Smooth muscle cell (in vitro differentiated cells): Measurements from ENCODE around the gene CPEB2. TPM values are rescaled to one million over a fixed set of nuclear protein-coding genes. Genes with fewer than 3 reads are reported as not detected.
A peak's percentile ranks its signal among the peaks of the same experiment; 100 is the strongest.

Source experiments
- DNase-seq: peaks from one replicate; lab custom pipeline; 2025; ENCODE audit not compliant: unreplicated experiment; lab: John Stamatoyannopoulos, UW
- H2AFZ ChIP-seq: fragments of 200-600 bp; sonication (generic); 2 replicates; pipeline ENCODE4 v1.6.0; 2016; ENCODE audit warnings: antibody characterized with exemption, low read depth, mild to moderate bottlenecking
- H3F3A ChIP-seq: fragments of 200-600 bp; sonication (generic); 2 replicates; pipeline ENCODE4 v1.6.0; 2017; ENCODE audit warnings: antibody characterized with exemption, low read depth
- H3K27ac ChIP-seq: fragments of 200-600 bp; sonication (generic); 2 replicates; pipeline ENCODE4 v1.5.1; 2016; ENCODE audit warnings: low read depth, mild to moderate bottlenecking
- H3K27me3 ChIP-seq: fragments of 200-600 bp; sonication (generic); 2 replicates; pipeline ENCODE4 v1.6.1; 2016; ENCODE audit warnings: low read depth, mild to moderate bottlenecking
- H3K36me3 ChIP-seq: fragments of 200-600 bp; sonication (generic); 2 replicates; pipeline ENCODE4 v1.5.1; 2016; ENCODE audit warnings: low read depth
- H3K4me1 ChIP-seq: fragments of 200-600 bp; sonication (generic); 2 replicates; pipeline ENCODE4 v1.5.1; 2016; ENCODE audit warnings: low read depth
- H3K4me2 ChIP-seq: fragments of 200-600 bp; sonication (generic); 2 replicates; pipeline ENCODE4 v1.6.0; 2016; ENCODE audit warnings: mild to moderate bottlenecking
- H3K4me3 ChIP-seq: fragments of 200-600 bp; sonication (generic); 2 replicates; pipeline ENCODE4 v1.5.1; 2016; ENCODE audit warnings: mild to moderate bottlenecking
- H3K79me2 ChIP-seq: fragments of 200-600 bp; sonication (generic); 2 replicates; pipeline ENCODE4 v1.6.0; 2016; ENCODE audit warnings: low read depth, mild to moderate bottlenecking
- H3K9ac ChIP-seq: fragments of 200-600 bp; sonication (generic); 2 replicates; pipeline ENCODE4 v1.6.0; 2016; ENCODE audit warnings: low read depth
- H3K9me3 ChIP-seq: fragments of 200-600 bp; sonication (generic); replicated peaks from 2 replicates; pipeline ENCODE4 v1.5.1; 2016; ENCODE audit warnings: low read depth
- H4K20me1 ChIP-seq: fragments of 200-600 bp; sonication (generic); 2 replicates; pipeline ENCODE4 v1.6.0; 2016; ENCODE audit warnings: low read depth
- WGBS: methylation state at CpG from one replicate; pipeline ENCODE4 v1.1.7; 2016; ENCODE audit warnings: low lambda C conversion rate; 5-methylcytosine and 5-hydroxymethylcytosine counted together
- polyA plus RNA-seq: library from polyadenylated mRNA; unstranded; fragments of >200 nt; fragmentation: Nextera tagmentation; extraction: Ambion mirVana; gene quantifications from 2 replicates; pipeline ENCODE4 v1.2.1, GENCODE V29; 2016
- total RNA-seq: library from RNA; depleted of rRNA; stranded (reverse); fragments of >200 nt; gene quantifications from 2 replicates; pipeline ENCODE4 v1.2.3, GENCODE V29; 2014
- TF ChIP-seq, protein P1 (sequence below): fragments of 200-600 bp; sonication (generic); IDR thresholded peaks from 2 replicates; pipeline ENCODE4 v1.5.1; 2017; ENCODE audit warnings: borderline replicate concordance, mild to moderate bottlenecking, antibody characterized with exemption; ENCODE audit not compliant: insufficient read depth, poor library complexity, severe bottlenecking

CPEB2 gene
- total and polyA plus RNA-seq, 2 experiments from 2014 or later, result 5.8 to 35.4 TPM

DNA sequence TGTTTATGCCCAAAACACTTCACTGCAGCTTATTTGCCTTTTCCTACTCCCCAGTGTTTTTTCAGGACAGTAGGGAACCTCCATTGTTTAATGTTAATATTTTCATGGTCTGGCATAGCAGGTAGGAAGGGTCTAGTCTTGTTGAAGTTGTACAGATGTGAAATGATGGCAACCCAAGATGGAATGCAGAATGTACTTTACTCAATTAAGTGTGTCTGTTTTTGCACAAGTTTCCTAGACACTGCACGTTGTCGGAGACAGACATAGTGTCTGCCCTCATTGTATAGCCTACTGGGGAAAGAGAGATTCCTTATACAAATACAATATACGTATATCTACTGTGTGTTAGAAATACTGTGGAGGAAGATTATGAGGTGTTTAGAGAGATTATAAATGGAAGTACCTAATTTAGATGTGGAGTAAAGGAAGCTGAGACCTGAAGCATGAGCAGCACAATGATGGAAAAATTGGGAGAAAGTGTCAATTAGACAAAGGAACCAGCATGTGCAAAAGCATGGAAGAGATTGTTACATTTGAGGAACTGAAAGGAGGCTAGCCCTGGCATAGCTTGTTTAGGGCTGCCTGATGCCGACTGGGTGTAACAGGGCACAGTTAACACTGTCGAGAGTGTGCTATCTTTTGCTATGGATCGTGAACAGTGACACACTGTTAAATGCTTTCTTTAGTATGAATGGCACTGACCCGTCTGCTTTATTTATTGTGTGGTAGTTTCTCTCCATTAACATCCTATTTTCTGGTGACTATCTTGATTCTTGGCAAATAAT, 18.4 kb downstream of the CPEB2 start:
- no peak for DNase-seq
- H3K9me3 ChIP-seq, result no peaks in the 10 kb centered on the region
- TF ChIP-seq, protein P1, sequence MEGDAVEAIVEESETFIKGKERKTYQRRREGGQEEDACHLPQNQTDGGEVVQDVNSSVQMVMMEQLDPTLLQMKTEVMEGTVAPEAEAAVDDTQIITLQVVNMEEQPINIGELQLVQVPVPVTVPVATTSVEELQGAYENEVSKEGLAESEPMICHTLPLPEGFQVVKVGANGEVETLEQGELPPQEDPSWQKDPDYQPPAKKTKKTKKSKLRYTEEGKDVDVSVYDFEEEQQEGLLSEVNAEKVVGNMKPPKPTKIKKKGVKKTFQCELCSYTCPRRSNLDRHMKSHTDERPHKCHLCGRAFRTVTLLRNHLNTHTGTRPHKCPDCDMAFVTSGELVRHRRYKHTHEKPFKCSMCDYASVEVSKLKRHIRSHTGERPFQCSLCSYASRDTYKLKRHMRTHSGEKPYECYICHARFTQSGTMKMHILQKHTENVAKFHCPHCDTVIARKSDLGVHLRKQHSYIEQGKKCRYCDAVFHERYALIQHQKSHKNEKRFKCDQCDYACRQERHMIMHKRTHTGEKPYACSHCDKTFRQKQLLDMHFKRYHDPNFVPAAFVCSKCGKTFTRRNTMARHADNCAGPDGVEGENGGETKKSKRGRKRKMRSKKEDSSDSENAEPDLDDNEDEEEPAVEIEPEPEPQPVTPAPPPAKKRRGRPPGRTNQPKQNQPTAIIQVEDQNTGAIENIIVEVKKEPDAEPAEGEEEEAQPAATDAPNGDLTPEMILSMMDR, result no peak
- no peaks in the 10 kb centered on the region for H3K27me3 ChIP-seq
- no peak overlapping the region for H2AFZ ChIP-seq
- no peak overlapping the region for H3K4me2 ChIP-seq
- no peaks in the 10 kb centered on the region for H3K4me1 ChIP-seq
- no peak overlapping the region for H3K4me3 ChIP-seq
- no peak overlapping the region for H3K27ac ChIP-seq
- no peaks in the 10 kb centered on the region for H3F3A ChIP-seq
- WGBS, result 88% methylated on average over 7 of the region's 7 CpGs
- H4K20me1 ChIP-seq, result peaks cover 84% of the 10 kb centered on the region
- no peak overlapping the region for H3K9ac ChIP-seq
- peaks cover 33% of the 10 kb centered on the region for H3K36me3 ChIP-seq
- H3K79me2 ChIP-seq, result peaks cover 65% of the 10 kb centered on the region

DNA sequence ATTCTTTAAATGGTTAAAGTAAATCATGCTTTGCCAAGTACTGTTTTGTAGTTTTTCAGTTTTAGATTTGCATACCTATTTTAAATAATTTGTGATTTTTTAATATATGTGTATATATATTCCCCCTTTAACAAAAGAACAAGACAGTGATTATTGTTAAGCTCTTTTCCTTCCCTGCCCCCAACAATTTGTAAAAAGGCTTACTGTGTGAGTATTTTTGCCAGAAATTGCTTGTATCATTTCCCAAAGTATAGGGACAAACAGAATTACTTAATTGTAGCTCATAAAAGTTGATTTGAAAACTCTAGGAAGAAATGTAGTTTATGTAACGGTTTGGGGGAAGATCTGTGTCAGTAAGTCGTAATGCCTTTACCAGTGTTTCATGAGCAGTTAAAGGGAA, 19.0 kb downstream of the CPEB2 start:
- Histone ChIP-seq H3K9me3 (no peaks in the 10 kb centered on the region), H3K27ac (peak overlapping the region; percentile 19), H3K4me3 (no peak overlapping the region), H3K27me3 (no peaks in the 10 kb centered on the region), H4K20me1 (peaks cover 83% of the 10 kb centered on the region), H3K36me3 (peaks cover 27% of the 10 kb centered on the region), H3K9ac (no peak overlapping the region), H3K79me2 (peaks cover 60% of the 10 kb centered on the region), H3K4me2 (no peak overlapping the region), H3K4me1 (no peaks in the 10 kb centered on the region), H3F3A (no peaks in the 10 kb centered on the region), H2AFZ (no peak overlapping the region)
- TF ChIP-seq, protein P1, result no peak
- WGBS, result 40% methylated on average over 2 of the region's 2 CpGs
- DNase-seq, result no peak

DNA sequence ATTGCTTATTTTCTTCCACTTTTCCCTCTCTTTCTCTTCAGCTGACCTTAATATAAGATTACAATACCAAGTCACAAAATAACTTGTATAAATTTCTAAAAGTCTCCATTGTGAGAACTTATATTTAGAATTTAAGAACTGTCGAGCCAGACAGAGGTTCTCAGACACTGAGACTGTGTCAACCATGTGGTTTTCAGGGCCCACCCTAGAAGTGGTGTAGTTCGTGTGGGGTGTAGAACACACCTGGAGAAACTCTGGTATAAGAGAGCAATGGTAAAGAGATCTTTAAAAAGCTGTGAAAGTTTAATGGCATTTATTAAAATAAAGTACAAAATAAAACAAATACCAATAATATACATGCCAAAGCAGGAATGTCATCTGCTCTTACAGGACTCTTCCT, 19.7 kb downstream of the CPEB2 start:
- Histone ChIP-seq H3K4me3 (no peak overlapping the region), H3K27ac (peak overlapping the region; percentile 19), H3K9me3 (no peaks in the 10 kb centered on the region), H3K4me2 (no peak overlapping the region), H2AFZ (no peak overlapping the region), H3F3A (no peaks in the 10 kb centered on the region), H3K36me3 (peaks cover 20% of the 10 kb centered on the region), H3K9ac (no peak overlapping the region), H3K27me3 (no peaks in the 10 kb centered on the region), H4K20me1 (peaks cover 83% of the 10 kb centered on the region), H3K79me2 (peaks cover 67% of the 10 kb centered on the region), H3K4me1 (no peaks in the 10 kb centered on the region)
- DNase-seq, result no peak
- TF ChIP-seq, protein P1, result no peak
- 93% methylated on average over 2 of the region's 2 CpGs for WGBS

DNA sequence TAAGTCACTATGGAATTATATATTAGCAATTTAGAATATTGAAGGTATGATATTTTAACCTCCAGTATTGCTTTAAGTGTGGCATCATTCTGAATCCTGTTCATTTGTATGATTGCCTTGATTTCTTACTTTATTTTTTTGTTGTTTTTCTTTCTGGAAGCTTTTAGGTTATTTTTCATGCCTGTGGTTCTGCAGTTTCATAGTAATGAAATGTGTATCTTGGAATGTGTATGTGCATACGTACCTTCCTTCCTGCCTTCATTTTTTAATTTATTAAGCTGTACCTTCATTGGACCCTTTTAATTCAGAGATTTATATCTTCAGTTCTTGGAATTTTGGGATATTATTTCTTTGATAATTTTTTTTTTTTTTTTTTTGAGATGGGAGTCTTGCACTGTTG, 22.1 kb downstream of the CPEB2 start:
- no peaks in the 10 kb centered on the region for H3K27me3 ChIP-seq
- H3K4me1 ChIP-seq, result no peaks in the 10 kb centered on the region
- H3K4me2 ChIP-seq, result no peak overlapping the region
- H3K4me3 ChIP-seq, result no peak overlapping the region
- WGBS, result 4% methylated on average over 1 of the region's 1 CpG
- no peaks in the 10 kb centered on the region for H3K9me3 ChIP-seq
- H4K20me1 ChIP-seq, result peaks cover 90% of the 10 kb centered on the region
- H3K79me2 ChIP-seq, result peaks cover 74% of the 10 kb centered on the region
- peaks cover 5% of the 10 kb centered on the region for H3K36me3 ChIP-seq
- DNase-seq, result no peak
- no peak overlapping the region for H3K27ac ChIP-seq
- H2AFZ ChIP-seq, result no peak overlapping the region
- TF ChIP-seq, protein P1, result no peak
- no peaks in the 10 kb centered on the region for H3F3A ChIP-seq
- H3K9ac ChIP-seq, result no peak overlapping the region
